KOPT-K1 (cell line): Measurements from ENCODE around the gene STIM2.

Source experiments
- H3K27ac ChIP-seq: fragments of 200-600 bp; sonication (generic); 2 replicates; pipeline ENCODE4 v1.5.1; 2016; ENCODE audit warnings: antibody characterized with exemption, mild to moderate bottlenecking, low read depth, low read length; ENCODE audit not compliant: poor library complexity, severe bottlenecking
- H3K36me3 ChIP-seq: fragments of 200-600 bp; sonication (generic); 2 replicates; pipeline ENCODE4 v1.5.1; 2017; ENCODE audit warnings: antibody characterized with exemption, mild to moderate bottlenecking, low read length, moderate library complexity; ENCODE audit not compliant: insufficient read depth
- H3K9me3 ChIP-seq: fragments of 200-600 bp; sonication (generic); 2 replicates; pipeline ENCODE4 v1.5.1; 2017; ENCODE audit warnings: antibody characterized with exemption, low read length, mild to moderate bottlenecking; ENCODE audit not compliant: insufficient read depth, poor library complexity, severe bottlenecking

Gene STIM2

DNA sequence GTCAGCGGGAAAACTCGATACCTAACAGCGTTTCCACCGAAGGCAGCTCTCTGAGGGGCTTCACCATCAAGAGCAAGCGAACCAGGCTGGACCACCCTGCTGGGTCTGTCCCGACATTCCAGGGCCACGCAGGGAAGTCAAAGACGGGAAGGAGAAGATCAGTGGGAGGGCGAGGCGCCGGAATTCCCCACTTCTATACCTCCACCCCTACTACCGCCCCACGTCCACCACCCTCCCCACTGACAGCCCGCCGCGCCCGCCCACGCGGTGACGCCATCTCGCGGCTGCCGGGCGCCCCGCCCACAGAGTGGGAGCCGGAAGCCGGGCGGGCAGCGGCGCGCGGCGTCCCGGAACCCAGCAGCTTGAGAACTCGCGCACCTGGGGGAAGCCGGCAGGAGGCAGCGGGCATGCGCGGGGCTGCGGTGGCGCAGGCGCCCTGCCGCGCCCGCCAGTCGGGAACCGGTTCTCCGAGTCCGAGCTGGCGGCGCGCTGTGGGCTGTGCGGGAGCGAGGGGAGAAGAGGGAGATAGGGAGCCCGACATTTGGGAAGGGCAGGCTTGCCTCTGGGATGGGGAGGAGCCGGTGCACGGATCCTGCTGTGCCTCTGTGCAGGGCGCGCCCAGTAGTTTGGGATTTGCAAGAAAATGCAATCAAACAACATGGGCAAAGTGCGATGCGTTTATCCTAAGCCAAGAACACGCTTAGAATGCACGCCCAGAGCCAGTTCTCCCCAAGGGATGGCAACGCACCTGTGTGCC lies 3.2 kb upstream of the STIM2 start:
- Histone ChIP-seq H3K36me3 (no peaks in the 10 kb centered on the region), H3K9me3 (no peaks in the 10 kb centered on the region), H3K27ac (peak overlapping the region; percentile 69)

DNA sequence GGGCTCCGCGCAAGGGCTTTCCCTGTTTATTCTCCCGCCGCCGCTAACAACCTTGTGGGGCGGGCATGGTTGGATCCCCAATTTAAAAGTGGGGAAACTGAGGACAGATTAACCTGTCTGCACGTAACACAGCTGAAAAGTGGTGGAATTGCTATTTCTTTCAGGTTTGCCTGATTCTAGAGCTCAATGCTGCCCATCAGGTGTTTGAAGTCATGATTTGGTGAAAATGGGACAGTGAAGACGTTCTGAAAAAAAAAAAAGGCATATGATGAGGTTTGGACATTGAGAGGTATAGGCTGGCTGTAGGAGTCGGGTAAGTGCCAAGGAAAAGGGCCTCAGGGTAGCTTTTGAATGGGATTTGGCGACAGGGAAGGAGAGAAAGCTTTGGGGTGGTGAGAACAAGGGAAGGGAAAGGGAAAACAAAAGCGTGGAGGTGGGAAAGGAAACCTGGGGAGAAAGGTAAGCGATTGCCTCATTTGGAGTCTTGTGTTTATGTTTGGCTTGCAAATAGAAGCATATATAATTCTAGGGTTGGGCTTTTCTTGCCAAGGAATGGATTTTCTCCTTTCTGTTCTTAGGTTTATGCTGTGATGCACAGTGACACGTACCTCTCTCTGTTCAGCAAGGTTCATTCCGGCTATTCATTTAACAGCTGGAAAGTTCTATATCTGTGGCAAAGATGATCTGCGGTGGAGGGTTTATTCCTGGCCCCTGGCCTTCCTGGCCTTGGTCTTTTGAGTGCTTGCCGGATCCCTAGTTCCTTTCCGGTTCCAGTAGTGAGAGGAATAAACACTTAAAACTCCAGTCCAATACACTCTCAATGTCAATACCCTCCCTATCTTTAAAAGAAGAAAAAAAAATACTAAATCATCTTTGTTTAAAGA lies 2.4 kb upstream of the STIM2 start:
- Histone ChIP-seq H3K27ac (peak overlapping the region; percentile 69), H3K36me3 (no peaks in the 10 kb centered on the region), H3K9me3 (no peaks in the 10 kb centered on the region)

DNA sequence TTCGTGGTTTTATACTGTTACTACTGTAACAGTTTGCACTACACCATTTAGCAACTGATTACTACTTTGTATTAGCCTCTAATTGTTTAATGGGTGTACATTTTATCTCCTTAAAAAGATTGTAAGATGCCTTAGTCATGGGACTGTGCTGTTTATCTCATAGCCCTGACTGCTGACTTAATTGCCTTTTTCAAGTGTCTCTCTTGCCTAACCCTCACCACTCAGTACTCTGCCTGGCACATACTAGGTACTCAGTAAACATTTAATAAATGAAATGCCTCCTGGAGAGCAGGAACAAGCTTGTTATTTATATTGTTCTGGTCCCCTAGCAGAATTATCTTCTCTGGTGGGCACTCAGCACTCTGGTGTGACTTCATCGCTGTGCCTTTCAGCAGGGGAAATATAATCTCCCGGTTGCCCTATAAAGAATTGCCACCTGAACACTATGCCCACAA lies 1.7 kb upstream of the STIM2 start:
- H3K36me3 ChIP-seq: no peaks in the 10 kb centered on the region
- no peaks in the 10 kb centered on the region for H3K9me3 ChIP-seq
- no peak overlapping the region for H3K27ac ChIP-seq

DNA sequence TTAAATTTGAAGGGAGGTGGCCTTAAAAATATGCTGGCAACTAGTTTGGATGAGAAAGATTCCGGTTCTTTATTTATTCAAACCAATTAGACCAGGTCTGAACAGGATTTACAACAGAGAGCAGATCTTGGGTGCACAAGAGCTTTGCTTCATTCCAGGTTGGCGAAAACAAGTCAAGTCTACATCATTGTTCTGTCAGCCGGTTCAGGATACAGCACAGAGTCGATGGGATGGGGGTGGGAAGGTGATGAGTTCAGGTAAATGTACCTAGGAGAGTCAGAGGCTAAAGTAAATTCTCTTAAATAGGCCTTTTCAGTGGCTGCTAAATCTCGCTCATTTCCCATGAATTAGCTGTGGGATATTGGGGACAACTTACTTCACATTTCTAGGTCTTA lies 882 bp upstream of the STIM2 start:
- Histone ChIP-seq H3K9me3 (no peaks in the 10 kb centered on the region), H3K27ac (peak overlapping the region; percentile 71), H3K36me3 (no peaks in the 10 kb centered on the region)

DNA sequence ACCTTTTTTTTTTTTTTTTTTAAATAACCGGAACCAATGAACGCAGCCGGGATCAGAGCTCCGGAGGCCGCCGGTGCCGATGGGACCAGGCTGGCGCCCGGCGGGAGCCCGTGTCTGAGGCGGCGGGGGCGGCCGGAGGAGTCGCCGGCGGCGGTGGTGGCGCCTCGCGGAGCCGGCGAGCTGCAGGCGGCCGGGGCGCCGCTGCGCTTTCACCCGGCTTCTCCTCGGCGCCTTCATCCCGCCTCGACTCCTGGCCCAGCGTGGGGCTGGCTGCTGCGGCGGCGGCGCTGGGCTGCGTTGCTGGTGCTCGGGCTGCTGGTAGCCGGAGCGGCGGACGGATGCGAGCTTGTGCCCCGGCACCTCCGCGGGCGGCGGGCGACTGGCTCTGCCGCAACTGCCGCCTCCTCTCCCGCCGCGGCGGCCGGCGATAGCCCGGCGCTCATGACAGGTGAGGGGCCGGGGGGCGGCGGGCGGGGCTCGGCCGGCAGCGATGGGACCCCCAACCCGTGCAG lies 337 bp downstream of the STIM2 start:
- H3K9me3 ChIP-seq: no peaks in the 10 kb centered on the region
- H3K27ac ChIP-seq: peak overlapping the region; percentile 71
- H3K36me3 ChIP-seq: no peaks in the 10 kb centered on the region

DNA sequence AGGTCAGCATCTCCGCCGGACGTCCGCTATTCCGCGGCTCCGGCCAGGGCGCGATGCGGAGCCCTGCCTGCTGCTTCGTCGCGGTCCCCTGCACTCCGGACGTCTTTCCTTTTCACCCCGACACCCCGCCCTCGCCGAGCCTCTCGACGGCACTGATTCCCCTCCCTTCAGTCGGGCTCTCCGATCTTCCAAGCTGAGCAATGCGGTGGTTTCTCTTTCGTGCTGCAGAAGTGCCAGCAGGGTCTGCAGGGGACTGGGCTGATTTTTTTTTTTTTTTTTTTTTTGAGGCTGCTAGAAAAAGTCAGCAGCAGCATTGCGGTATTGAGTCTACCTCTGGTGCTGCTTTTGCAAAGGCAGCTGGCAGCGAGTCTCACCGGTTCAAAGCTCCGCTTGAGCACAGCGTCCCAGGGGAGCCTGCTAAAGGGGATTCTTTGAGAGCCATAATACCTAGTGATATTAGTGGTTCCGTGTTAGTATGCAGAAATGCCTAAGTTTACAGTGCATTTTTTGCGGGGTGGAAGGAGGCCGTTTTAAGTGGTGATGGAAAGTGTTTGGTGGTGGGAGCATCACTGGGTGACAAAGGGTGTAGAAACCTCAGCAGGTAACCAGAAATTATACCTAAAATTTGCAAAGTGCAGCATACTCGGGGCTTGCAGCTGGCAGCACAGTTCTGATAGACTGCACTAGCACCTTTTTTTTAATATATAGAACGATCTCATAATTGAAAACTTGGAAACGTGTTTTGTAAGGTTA lies 969 bp downstream of the STIM2 start:
- Histone ChIP-seq H3K36me3 (no peaks in the 10 kb centered on the region), H3K27ac (peak overlapping the region; percentile 71)

DNA sequence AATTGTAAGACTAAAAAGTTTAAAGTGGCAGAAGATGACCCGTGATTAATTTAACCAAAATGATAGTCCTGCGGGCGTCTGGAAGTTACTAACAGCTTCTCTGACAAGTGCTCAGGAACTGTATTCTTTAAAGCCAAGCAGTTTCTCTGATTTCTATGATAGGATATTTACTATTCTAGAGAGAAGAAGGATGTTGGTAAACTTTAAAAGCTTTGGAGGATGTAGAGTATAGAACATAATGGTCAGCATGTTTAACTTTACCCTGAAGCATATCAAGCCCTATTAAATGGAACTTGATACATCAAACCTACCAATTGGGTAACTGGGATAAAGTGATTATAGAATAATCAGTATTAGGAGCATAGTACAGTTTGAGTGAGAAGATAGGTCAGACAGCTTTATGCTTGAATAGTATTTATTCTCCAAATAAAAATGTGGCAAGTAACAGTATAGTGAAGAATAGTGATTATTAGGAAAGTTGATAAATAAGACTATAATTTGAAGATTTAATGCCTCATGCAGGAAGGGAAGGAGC lies 1.8 kb downstream of the STIM2 start:
- Histone ChIP-seq H3K27ac (peak overlapping the region; percentile 71), H3K36me3 (no peaks in the 10 kb centered on the region), H3K9me3 (no peaks in the 10 kb centered on the region)

More for the DNA sequence above, 969 bp downstream of the STIM2 start:
- H3K9me3 ChIP-seq: no peaks in the 10 kb centered on the region

DNA sequence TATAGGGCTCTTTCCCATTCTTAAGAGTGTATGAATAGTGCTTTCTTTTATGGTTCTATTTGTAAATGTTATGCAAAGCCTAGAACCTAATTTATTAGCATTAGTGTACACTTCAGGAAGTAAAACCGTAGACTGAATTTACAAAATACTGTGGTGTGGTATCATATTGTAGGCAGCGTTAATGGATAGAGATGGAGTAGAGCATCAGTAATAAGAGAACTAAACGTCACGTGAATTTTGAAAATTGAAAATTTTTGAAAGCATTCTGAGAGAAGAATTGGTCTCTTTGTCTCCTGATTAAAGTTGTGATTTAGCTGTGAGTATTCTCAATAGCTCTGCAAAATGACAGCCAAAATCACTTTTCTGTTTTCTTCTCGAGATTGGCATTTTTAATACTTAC lies 2.9 kb downstream of the STIM2 start:
- Histone ChIP-seq H3K9me3 (no peaks in the 10 kb centered on the region), H3K36me3 (no peaks in the 10 kb centered on the region), H3K27ac (no peak overlapping the region)

DNA sequence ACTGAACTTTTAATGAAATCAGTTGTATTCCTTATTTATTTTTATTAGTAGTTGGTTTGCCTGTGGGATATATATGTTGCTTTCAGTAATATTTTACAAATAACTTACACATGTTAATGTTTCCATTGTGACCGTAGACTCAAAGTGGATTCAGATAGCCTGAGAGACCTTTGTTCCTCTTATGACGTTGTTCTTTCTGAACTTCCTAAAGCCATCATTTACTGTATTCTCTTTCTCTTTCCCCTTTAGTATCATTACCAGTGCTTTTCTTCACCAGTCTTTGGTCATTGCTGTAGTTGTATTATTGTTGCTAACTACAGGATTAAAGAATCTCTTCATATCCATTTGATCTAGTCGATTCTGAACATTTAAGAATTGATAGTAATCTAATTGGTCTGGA lies 4.3 kb downstream of the STIM2 start:
- Histone ChIP-seq H3K9me3 (no peaks in the 10 kb centered on the region), H3K27ac (no peak overlapping the region), H3K36me3 (no peaks in the 10 kb centered on the region)

DNA sequence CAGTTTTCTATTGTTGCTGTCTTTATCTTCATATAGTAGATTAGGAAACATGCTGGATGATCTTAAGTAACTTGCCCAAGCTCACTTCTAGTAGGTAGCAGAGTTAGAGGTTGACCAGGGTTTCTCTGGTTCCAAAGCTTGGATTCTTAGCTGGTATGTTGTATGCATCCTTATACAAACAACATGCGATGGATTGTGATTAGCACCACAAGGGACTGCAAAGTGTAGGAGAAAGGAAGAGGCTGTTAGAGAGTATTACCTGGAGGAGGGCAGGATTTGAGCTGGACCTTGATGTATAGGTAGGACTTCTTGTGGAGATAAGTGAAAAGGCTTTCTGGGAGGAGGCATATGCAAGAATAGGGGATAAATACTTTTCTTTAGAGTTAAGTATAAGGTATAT lies 5.6 kb downstream of the STIM2 start:
- H3K36me3 ChIP-seq: no peaks in the 10 kb centered on the region
- no peaks in the 10 kb centered on the region for H3K9me3 ChIP-seq
- H3K27ac ChIP-seq: no peak overlapping the region

DNA sequence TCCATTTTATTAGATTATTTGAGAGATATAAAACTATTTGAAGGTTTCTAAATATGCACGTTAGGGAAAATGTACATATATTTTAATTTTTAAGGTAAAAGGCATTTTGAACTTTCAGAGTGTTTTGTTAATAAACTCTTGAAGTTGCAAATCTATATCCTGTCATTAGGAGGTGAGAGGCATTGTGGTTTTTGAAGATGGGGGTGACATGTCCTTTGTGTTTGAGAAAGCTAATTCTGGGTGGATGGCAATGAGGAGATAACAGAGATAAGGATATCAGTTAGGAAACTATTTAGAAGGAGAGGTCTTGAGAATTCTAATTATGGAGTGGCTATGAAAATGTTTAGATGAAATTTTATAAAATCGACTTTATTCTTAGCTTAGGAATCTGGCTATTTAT lies 6.1 kb downstream of the STIM2 start:
- Histone ChIP-seq H3K9me3 (no peaks in the 10 kb centered on the region), H3K36me3 (no peaks in the 10 kb centered on the region), H3K27ac (no peak overlapping the region)

DNA sequence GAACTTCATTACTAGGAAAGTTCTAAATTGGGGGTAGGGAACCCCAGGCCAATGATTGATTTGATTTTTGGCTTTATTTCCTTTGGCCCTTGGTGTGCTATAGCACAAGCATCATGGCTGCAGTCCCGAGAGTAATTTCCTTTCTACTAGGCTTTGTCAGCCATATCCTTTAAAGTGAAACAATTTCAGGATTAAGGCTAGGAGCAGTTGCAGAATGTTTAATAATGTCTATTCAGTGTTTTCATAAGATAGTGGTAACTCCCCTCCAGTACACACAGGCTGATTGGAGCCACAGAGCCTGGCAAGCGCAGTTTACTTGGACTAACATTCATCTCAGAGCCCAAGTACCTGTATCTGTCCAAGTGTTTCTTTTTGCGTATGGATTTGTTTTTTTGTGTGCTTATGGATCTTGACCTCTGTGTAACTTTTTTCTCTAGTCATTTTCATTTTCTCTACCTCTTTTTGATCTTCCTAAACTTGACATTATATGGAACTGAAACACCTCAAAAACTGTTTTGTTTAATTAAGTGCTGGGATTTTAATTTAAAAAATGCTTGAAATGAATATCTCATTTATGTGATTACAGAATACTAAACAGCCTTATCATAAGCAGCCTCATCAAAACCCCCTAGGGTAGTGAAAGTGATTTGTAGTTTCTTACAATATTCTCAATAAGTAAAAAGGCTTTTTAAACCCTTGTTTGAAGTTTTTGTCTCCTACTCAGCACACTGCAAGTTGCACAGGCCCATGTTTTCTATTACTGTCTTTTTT lies 7.5 kb downstream of the STIM2 start:
- Histone ChIP-seq H3K9me3 (no peaks in the 10 kb centered on the region), H3K36me3 (no peaks in the 10 kb centered on the region), H3K27ac (peak overlapping the region; percentile 28)

DNA sequence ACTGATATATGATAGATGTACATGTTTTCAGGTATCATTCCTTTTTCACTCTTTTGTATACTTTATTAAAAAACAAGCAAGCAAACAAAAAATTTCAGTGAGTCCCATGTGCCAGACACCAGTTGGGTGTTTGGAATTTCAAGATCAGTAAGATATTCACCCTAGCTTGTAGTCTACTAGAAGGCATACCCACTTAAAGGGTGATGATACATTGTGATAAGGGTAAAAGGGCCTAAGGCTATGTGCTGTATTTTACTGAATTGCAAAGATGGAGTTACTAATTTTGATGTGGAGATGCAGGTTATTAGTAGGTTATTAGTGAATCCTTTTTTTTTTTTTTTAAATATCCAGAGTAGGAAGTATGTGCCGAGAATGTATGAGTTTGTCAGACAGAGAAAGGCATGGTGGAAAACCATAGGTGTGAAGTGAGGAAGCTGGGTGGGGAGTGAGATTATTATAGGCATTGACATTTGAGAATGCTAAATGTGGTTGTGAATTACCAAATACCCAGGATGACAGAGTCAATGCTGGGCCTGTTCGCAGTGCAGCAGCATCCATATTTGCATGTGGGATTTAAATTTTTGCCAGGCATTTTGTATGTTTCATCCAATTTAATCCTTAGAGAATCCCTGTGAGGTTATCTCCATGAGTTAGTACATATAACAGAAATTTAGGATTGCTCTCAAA lies 10.1 kb downstream of the STIM2 start:
- no peaks in the 10 kb centered on the region for H3K36me3 ChIP-seq

DNA sequence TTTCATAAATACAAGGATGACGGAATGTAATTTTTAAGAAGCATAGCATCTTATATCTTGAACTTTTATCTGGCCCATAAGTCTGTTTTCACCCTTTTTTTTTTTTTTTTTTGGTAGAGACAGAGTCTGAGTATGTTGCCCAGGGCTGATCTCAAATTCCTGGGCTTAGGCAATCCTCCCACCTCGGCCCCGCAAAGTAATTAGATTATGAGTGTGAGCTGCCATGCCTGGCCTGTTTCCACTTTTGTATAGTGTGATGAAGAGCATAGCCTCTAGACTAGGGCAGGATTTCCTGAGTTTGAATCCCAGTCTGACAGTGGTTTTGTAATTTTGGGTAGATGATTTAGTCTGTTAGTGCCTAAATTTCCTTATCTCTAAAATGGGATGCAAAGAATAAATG lies 11.0 kb downstream of the STIM2 start:
- Histone ChIP-seq H3K9me3 (no peaks in the 10 kb centered on the region), H3K36me3 (no peaks in the 10 kb centered on the region), H3K27ac (no peak overlapping the region)

More for the DNA sequence above, 10.1 kb downstream of the STIM2 start:
- Histone ChIP-seq H3K9me3 (no peaks in the 10 kb centered on the region), H3K27ac (no peak overlapping the region)
